HG02973 (cell line): Measurements from ENCODE around the gene SELE.

Experiments used
- ATAC-seq: cut with Tn5 transposase; IDR thresholded peaks from one replicate; pipeline ENCODE4 v1.9.1; 2021; ENCODE audit warnings: moderate library complexity; ENCODE audit not compliant: unreplicated experiment

Gene SELE

DNA sequence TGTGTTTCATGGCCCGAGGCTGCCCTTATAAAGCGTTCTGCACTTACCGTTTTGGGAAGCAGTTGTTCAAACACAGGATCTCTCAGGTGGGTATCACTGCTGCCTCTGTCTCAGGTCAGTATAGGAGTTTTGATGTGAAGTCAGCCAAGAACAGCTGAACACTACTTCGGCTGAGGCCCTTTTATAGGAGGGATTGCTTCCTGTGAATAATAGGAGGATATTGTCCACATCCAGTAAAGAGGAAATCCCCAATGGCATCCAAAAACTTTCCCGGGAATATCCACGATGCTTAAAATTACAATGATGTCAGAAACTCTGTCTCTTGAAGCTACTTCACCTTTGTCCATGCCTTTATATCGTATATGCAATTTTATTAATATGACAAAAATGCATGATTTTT lies at the start of gene SELE:
TSS of gene SELE (minus strand) at position 156 of the 400 bp plus-strand sequence. CDS start 467 bp downstream, outside the sequence.
- ATAC-seq = no peak

GRCh38 chr1:169782596-169782995 lies 48.7 kb upstream of the SELE start:
- ATAC-seq = no peak

DNA sequence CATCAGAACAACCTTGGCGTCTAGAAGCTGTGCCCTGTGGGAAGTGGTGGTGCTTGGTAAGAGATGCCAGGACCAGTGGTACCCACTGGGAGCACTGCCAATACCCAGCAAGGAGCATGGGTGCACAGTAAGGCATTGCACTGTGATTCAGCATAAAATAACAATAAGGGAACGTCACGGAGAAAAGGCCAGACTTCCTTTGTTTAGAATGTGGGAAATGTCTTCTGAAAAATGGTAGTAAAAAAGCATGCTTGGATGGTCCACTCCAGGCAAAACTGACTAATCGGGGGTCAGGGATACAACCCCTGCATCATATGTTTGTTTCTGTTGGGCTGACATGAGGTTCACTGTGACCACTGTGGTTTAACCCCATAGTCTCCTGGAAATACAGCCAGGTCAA lies 46.1 kb upstream of the SELE start:
- no peak for ATAC-seq

- ATAC-seq = no peak
These were observed 45.3 kb upstream of the SELE start for GRCh38 chr1:169779150-169779549.

DNA sequence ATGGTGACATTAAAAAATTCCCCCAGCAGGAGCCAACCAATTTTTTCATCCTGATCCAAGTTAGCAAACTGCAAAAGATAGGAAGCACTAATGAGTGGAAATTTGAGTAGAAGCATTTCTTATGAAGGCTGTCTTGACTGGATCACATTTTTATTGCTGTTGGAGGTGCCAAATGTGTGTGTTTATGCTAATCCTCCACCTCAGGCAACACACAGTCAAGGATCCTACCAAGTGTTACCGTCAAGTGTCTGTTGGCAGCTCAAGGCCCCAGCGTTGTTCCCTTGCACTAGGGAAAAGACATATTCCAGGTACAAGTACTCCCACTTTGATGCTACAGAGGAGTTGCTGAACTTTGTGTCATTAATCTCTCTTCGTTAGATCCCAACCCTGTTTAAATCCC lies 42.6 kb upstream of the SELE start:
- no peak for ATAC-seq

GRCh38 chr1:169768161-169768560 lies 34.3 kb upstream of the SELE start:
- ATAC-seq = no peak

DNA sequence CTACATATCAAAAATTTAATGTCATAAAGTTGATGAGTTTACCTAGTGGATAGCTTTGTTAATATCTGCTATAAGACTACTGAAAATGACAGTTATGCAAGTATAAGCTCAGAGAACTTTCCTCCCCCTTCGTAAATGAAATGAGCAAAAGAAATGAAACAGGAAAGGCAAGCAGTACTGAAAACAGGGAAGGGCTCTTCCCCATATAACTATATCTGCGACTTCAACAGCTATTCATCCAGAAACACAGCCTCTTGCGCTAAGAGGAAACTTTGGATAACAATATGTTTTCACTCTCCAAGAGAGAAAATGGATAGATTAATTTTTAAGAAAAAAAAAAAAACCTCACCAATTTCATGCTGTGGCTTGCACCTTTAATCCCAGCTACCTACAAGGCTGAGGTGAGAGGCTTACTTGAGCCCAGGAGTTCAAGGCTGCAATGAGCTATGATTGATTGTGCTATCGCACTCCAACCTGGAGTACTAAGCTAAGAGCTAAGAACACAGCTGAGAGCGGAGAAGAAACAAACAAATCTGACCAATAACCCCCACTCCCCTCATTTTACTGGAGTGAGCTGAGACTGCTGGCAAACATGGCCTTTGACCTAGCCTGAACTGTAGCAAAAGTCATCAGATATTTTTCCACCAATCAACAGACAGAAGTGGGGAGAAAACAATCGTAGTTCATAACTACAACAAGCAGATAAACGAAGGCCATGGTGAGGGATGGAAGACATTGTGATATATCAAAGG lies 31.9 kb upstream of the SELE start:
- no peak for ATAC-seq

DNA sequence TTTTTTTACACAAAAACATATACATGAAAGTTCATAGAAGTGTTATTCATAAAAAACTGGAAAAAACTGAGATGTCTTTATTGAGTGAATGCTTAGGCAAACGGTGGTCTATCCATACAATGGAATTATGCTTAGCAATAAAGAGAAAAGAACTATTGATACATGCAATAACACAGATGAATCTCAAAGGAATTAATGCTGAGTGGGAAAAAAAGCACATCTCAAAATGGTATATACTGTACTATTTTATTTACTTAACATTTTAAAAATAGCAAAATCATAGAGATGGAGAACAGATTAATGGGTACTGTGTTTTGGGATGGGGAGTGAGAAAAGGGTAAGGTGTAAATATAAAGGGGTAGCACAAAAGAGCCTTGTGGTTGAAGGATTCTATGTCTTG lies 31.0 kb upstream of the SELE start:
- no peak for ATAC-seq

GRCh38 chr1:169762699-169763098 lies 28.8 kb upstream of the SELE start:
- no peak for ATAC-seq

DNA sequence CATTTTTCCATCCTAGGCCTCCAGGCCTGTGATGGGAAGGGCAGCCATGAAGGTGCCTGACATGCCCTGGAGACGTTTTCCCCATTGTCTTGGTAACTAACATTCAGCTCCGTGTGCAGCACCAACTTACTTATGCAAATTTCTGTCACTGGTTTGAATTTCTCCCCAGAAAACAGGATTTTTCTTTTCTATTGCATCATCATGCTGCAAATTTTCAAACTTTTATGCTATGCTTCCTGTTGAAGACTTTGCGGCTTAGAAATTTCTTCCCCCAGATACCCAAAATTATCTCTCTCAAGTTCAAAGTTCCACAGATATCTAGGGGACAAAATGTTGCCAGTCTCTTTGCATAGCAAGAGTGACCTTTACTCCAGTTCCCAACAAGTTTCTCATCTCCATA lies 25.2 kb upstream of the SELE start:
- ATAC-seq = no peak

GRCh38 chr1:169753549-169753948 lies 19.7 kb upstream of the SELE start:
- no peak for ATAC-seq

GRCh38 chr1:169750041-169750440 lies 16.2 kb upstream of the SELE start:
- ATAC-seq = no peak

DNA sequence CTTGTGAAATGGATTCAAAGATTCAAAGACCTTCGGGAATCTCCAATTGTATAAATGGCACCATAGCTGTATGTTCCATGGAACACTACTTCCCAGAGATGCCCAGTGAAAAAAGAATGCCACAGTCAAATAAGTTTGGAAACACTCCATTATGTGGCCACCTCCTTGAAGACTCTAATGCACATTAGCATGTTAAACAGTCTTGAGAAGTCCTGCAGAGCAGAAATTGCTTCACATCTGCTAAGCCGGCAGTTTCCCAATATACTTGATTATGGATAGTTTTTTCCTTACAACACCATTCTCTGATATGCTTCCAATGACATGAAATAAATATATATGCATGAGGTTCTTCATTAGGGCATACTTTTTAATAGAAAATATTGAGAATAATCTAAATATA lies 12.7 kb upstream of the SELE start:
- ATAC-seq = no peak

DNA sequence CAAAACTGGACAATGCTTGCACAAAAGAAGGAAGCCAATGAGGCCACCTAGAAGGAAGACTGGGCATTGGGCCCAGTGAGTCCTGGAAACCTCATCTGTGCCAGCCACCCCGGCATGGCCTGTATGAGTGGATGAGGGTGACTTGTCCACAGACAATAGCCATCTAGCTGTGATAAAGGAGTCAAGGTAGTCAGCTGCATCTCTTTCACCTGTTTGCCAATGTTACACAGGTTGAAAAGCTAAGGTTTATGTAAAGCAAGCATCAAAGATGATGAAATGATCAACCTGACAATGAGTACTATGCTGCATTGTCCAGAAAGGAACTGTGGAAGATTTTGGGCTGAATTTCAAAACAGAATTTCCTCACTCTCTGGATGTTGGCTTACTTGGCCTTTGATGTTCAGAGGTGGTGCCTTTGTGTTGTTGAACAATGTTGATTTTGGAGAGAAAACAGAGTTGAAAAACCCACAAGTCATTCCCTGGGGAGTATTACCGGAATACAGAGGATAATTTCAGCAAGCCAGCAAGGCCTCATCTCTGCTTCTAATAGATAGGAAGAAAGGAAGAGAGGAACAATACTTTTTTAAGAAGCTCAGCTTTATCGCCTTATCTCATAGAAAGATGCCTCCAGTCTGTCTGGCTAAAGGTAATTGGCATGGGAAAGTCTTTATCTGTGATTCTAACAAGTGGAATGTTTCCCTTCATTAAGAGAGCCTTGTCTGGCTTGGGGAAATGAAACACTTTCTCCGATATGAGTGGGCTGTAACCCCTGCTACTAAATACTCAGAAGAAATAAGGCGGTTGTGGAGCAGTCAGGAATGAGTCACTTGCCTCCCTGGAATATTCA lies 11.4 kb upstream of the SELE start:
- ATAC-seq = no peak

DNA sequence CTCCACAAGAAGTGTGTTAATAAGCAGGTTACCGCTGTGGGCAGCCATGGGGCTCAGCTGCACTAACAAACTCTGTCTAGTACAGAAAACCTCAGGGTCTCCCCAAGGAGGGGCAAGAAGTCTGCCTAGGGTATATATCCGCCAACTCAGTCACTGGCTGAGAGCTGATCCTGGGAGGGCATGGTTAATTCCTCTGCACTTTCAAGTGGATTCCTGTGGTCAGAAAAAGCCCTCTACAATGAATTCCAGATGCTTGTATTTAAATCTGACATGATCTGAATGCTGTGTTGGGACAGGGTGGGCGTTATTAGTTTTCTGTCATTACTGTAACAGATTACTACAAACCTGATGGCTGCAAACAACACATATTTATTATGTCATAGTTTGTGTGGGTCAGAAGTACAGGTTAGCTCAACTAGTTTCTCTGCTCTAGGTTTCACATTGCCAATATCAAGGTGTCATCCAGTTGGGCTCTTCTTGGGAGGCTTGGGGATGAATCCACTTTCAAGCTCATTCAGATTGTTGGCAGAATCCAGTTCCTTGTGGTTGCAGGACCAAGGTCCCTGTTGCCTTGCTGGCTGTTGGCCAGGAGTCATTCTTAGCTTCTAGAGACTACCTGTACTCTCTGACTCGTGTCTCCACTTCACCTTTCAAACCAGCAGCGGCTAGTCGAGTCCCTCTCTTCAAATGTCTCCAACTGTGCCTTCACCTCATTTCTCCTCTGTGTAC lies 8.0 kb upstream of the SELE start:
- no peak for ATAC-seq

- ATAC-seq = no peak
These were observed 6.1 kb upstream of the SELE start for GRCh38 chr1:169739980-169740379.

GRCh38 chr1:169731446-169731845 lies 2.4 kb downstream of the SELE start:
- ATAC-seq = no peak

GRCh38 chr1:169729991-169730390 lies 3.9 kb downstream of the SELE start:
- no peak for ATAC-seq

GRCh38 chr1:169727307-169727706 lies 6.6 kb downstream of the SELE start:
- no peak for ATAC-seq

- ATAC-seq = no peak
These were observed 7.0 kb downstream of the SELE start for GRCh38 chr1:169726851-169727250.

DNA sequence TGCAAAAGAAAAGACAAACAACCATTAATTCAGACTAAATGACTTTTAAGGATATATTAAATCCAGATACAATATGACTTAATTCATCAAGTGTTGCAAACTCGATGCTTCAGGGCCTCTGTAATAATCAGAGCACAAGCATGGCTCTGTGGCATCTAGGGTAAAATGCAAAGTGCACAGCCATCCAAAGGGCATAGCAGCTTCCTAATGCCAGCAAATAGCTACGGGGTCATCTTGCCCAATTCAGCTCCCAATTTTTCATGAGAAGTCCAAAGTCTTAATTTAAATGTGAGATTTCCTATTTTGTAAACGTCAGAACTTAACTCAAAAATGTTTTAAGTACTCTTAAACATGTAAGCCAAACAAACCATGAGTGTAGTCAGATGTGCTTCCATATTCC lies 7.9 kb downstream of the SELE start:
- ATAC-seq = no peak

GRCh38 chr1:169724168-169724567 lies 9.7 kb downstream of the SELE start:
- no peak for ATAC-seq
